ENCODE measurements around the gene TMEM263. TPM values are rescaled to one million over a fixed set of nuclear protein-coding genes. Genes with fewer than 3 reads are reported as not detected.

Gene TMEM263
- total RNA-seq, 1 experiment from 2014 or later, result 11.8 TPM

DNA sequence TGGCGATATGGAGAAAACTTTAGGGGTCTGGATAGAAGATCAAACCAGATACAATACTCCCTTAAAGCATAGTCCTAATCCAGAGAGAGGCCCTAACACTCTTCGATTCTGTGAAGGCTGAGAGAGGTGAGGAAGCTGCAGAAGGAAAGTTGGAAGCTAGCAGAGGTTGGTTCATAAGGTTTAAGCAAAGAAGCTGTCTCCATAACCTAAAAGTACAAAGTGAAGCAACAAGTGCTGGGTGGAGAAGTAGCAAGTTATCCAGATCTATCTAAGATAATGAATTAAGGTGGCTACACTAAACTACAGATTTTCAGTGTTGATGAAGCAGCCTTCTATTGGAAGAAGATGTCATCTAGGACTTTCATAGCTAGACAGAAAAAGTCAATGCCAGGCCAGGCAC is 55.8 kb downstream of the TMEM263 start:
- no peak overlapping the region for H3K4ac ChIP-seq (ENCODE audit: low read depth, low read length)
- no peaks in the 10 kb centered on the region for H3K9me3 ChIP-seq (ENCODE audit: control insufficient read depth, low read depth, low read length)
- no peak overlapping the region for H2BK12ac ChIP-seq (ENCODE audit: insufficient read length, low read depth, low read length)
- H3K4me1 ChIP-seq (ENCODE audit: insufficient read depth, low read length), result no peaks in the 10 kb centered on the region
- DNase-seq, result no peak
- H2AFZ ChIP-seq (ENCODE audit: low read length), result no peak overlapping the region
- no peak overlapping the region for H4K91ac ChIP-seq (ENCODE audit: insufficient read length, low read depth, low read length)
- no peak overlapping the region for H2BK120ac ChIP-seq (ENCODE audit: low read depth, low read length, poor library complexity, severe bottlenecking)
- H3K4me2 ChIP-seq (ENCODE audit: insufficient read depth, insufficient read length, low read length), result no peak overlapping the region
- H4K5ac ChIP-seq (ENCODE audit: insufficient read length, low read depth, low read length), result no peak overlapping the region
- no peak overlapping the region for H3K18ac ChIP-seq (ENCODE audit: insufficient read length, low read depth, low read length)
- no peaks in the 10 kb centered on the region for H4K20me1 ChIP-seq (ENCODE audit: control insufficient read depth, insufficient read depth, insufficient read length)
- Mint-ChIP-seq H3K27ac (no peak overlapping the region), H3K27me3 (ENCODE audit: low read depth) (no peaks in the 10 kb centered on the region), H3K4me1 (no peaks in the 10 kb centered on the region), H3K9me3 (no peaks in the 10 kb centered on the region), H3K4me3 (no peak overlapping the region), H3K36me3 (ENCODE audit: insufficient read depth in 1 of 3, low read depth in 3 of 3) (peaks cover 0 to 5% (median 3%) of the 10 kb centered on the region in 3 experiments; a peak in 4 of 7 replicates)
- H3K79me2 ChIP-seq (ENCODE audit: insufficient read depth, low read length), result no peaks in the 10 kb centered on the region
- H3K23me2 ChIP-seq (ENCODE audit: insufficient read length, low read depth, low read length, poor library complexity, severe bottlenecking), result no peaks in the 10 kb centered on the region
- no peak overlapping the region for H2BK5ac ChIP-seq (ENCODE audit: insufficient read length, low read length)
- H3K27me3 ChIP-seq (ENCODE audit: insufficient read depth, low read length), result no peaks in the 10 kb centered on the region
- H2BK20ac ChIP-seq (ENCODE audit: low read depth, low read length, poor library complexity, severe bottlenecking), result no peak overlapping the region
- no peak overlapping the region for H2AK5ac ChIP-seq (ENCODE audit: insufficient read length, low read length)
- no CpG with 5 or more reads among the region's 2 CpGs for WGBS (ENCODE audit: extremely low coverage, insufficient read length, low lambda C conversion rate)
- no peak overlapping the region for H2BK15ac ChIP-seq (ENCODE audit: low read depth, low read length)
- no peak overlapping the region for H3K9ac ChIP-seq (ENCODE audit: extremely low read depth, insufficient read length, low read length)
- no peak overlapping the region for H4K8ac ChIP-seq (replicated peaks; ENCODE audit: insufficient read length, low read depth, low read length)
- TF ChIP-seq CTCF (conservative IDR thresholded peaks at IDR 0.05), result no peak
- no peaks in the 10 kb centered on the region for H3K79me1 ChIP-seq (ENCODE audit: insufficient read depth, low read depth, low read length, poor library complexity, severe bottlenecking)
- no peak overlapping the region for H3K14ac ChIP-seq (ENCODE audit: insufficient read depth, low read length)
- H3K23ac ChIP-seq (ENCODE audit: insufficient read length, low read depth, low read length), result no peak overlapping the region
- H3K56ac ChIP-seq (ENCODE audit: insufficient read length, low read depth, low read length), result no peak overlapping the region
- no peak overlapping the region for H3T11ph ChIP-seq (ENCODE audit: low read length)
- H3K27ac ChIP-seq (ENCODE audit: insufficient read length, low read depth, low read length), result no peak overlapping the region

Data from H9 (cell line).